Lower lobe of right lung (tissue), 2 donors: ENCODE results near the gene CENPE. TPM values are rescaled to one million over a fixed set of nuclear protein-coding genes. Genes with fewer than 3 reads are reported as not detected.
A peak's percentile ranks its signal among the peaks of the same experiment; 100 is the strongest.

Source experiments
- ATAC-seq, 2 donors: fragments of 200-7000 bp; cut with Tn5 transposase; one replicate each; pipeline ENCODE4 v1.9.1; 2020 to 2022; ENCODE audit warnings: mild to moderate bottlenecking in 2 of 2, moderate library complexity in 2 of 2
- DNase-seq: peaks from one replicate; pipeline ENCODE4 v3.0.0-alpha.2; 2020
- H3K27ac ChIP-seq: fragments of 200-600 bp; one replicate; pipeline ENCODE4 v1.8.0; 2022
- H3K27me3 ChIP-seq: fragments of 200-600 bp; one replicate; pipeline ENCODE4 v1.8.0; 2022; ENCODE audit warnings: low read depth
- H3K36me3 ChIP-seq: fragments of 200-600 bp; one replicate; pipeline ENCODE4 v1.8.0; 2022; ENCODE audit warnings: mild to moderate bottlenecking
- H3K4me1 ChIP-seq: fragments of 200-600 bp; one replicate; pipeline ENCODE4 v1.8.0; 2022
- H3K4me3 ChIP-seq: fragments of 200-600 bp; one replicate; pipeline ENCODE4 v1.8.0; 2022; ENCODE audit warnings: mild to moderate bottlenecking
- H3K9me3 ChIP-seq: fragments of 200-600 bp; one replicate; pipeline ENCODE4 v1.8.0; 2022
- intact Hi-C: fragments of 100-400 bp; cut with DNase I; formaldehyde crosslinking; loops from one replicate; pipeline ENCODE4 v1.11.0; 2022
- total RNA-seq: library from RNA; stranded (reverse); fragmentation: NEBNext Ultra II Directional; extraction: Animal tissue kit (Norgen Biotek cat#: 25700); gene quantifications from one replicate; pipeline ENCODE4 v1.2.1, GENCODE V29; 2021
- TF ChIP-seq, protein P1 (sequence below): fragments of 200-600 bp; IDR thresholded peaks from one replicate; pipeline ENCODE4 v1.8.0; 2022; ENCODE audit warnings: antibody characterized with exemption, mild to moderate bottlenecking
- donor health status: DM: no; HTN: yes; CAD: no; lungs with severe emphysema.

Gene CENPE
- total RNA-seq, 1 donor from 2014 or later, result 3.4 TPM

DNA sequence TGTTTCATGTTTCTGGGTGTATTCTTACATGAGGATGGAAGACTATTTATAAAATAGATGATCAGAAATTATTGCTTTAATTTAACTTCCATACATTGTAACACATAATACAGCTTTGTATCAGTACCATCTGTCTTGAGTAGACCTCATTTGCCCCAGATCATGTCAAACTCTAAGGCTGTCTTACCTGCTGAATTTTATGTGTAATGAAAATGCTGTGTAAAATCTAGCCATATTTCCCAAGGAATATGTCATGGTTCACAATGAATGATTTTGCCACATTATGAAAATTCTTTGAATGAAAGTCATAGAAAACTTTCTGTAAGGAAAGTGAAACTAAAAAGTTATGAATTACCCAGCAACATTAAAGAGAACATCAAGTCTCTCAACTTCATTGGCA, 105.9 kb downstream of the CENPE start:
- Histone ChIP-seq H3K9me3 (no peaks in the 10 kb centered on the region), H3K4me3 (no peak overlapping the region), H3K4me1 (peaks cover 1% of the 10 kb centered on the region), H3K36me3 (peaks cover 62% of the 10 kb centered on the region), H3K27ac (no peak overlapping the region), H3K27me3 (no peaks in the 10 kb centered on the region)
- ATAC-seq (no peak), DNase-seq (no peak)
- intact Hi-C loops, result no loop called here
- TF ChIP-seq, protein P1, sequence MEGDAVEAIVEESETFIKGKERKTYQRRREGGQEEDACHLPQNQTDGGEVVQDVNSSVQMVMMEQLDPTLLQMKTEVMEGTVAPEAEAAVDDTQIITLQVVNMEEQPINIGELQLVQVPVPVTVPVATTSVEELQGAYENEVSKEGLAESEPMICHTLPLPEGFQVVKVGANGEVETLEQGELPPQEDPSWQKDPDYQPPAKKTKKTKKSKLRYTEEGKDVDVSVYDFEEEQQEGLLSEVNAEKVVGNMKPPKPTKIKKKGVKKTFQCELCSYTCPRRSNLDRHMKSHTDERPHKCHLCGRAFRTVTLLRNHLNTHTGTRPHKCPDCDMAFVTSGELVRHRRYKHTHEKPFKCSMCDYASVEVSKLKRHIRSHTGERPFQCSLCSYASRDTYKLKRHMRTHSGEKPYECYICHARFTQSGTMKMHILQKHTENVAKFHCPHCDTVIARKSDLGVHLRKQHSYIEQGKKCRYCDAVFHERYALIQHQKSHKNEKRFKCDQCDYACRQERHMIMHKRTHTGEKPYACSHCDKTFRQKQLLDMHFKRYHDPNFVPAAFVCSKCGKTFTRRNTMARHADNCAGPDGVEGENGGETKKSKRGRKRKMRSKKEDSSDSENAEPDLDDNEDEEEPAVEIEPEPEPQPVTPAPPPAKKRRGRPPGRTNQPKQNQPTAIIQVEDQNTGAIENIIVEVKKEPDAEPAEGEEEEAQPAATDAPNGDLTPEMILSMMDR, result no peak

DNA sequence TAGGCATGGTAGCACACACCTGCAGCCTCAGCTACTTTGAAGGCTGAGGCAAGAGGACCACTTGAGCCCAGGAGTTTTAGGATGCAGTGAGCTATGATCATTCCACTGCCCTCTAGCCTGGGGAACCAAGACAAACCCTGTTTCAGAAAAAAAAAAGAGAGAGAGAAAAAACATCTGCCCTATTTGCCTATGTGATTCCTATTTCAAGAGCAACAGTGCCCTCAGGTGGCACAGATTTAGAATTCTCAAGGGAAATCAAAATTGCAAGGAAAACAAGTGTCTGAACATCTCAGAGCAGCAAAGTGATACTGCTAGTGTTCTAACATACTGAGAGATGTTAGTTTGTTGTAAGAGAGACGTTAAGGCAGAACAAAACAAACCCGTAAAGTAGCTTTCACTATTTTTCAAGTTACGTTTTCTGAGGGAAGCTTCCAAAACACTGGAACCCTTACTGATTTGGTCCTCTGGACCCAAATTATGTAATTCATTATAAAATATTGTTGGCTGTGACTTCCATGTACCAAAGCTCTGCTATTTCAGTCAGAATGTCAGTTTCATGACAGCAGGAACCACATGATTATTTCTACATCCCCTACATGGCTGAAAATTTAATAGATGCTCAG, 106.4 kb downstream of the CENPE start:
- H3K27me3 ChIP-seq, result no peaks in the 10 kb centered on the region
- no peak overlapping the region for H3K27ac ChIP-seq
- DNase-seq, result no peak
- no peaks in the 10 kb centered on the region for H3K9me3 ChIP-seq
- no peaks in the 10 kb centered on the region for H3K4me1 ChIP-seq
- TF ChIP-seq, protein P1, result peak; percentile 53
- intact Hi-C loops, result no loop called here
- H3K4me3 ChIP-seq, result no peak overlapping the region
- H3K36me3 ChIP-seq, result peaks cover 67% of the 10 kb centered on the region
- ATAC-seq, result peak in 1 of 2 donors; percentile 55

- no peak for DNase-seq
- Histone ChIP-seq H3K4me3 (no peak overlapping the region), H3K9me3 (no peaks in the 10 kb centered on the region), H3K4me1 (no peaks in the 10 kb centered on the region), H3K36me3 (peaks cover 86% of the 10 kb centered on the region), H3K27ac (no peak overlapping the region), H3K27me3 (no peaks in the 10 kb centered on the region)
- TF ChIP-seq, protein P1, result no peak
- intact Hi-C loops, result no loop called here
- no peak for ATAC-seq
Measured at GRCh38 chr4:103089481-103089880, 108.7 kb downstream of the CENPE start.

DNA sequence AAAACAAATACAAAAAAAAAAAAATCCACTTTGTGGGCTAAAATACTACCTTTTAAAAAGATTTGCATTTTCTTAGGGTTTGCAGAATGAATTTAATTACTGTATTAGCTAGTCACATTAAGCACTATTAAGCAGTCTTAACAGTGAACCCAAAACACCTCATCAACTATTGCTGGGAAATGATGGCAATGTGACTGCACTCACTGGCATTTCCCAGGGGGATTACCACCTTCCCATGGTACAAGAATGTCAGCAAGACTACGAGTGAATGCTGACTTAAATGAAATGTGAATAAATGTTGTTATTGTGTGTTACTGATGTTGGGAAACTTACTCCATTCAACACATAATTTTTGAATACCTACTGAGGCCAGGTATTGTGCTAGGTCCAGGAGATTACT, 111.6 kb downstream of the CENPE start:
- H3K9me3 ChIP-seq, result no peaks in the 10 kb centered on the region
- H3K36me3 ChIP-seq, result peaks cover 87% of the 10 kb centered on the region
- TF ChIP-seq, protein P1, result no peak
- ATAC-seq (no peak), DNase-seq (no peak)
- H3K4me1 ChIP-seq, result no peaks in the 10 kb centered on the region
- intact Hi-C loops, result no loop called here
- no peak overlapping the region for H3K27ac ChIP-seq
- no peaks in the 10 kb centered on the region for H3K27me3 ChIP-seq
- no peak overlapping the region for H3K4me3 ChIP-seq

- no peaks in the 10 kb centered on the region for H3K27me3 ChIP-seq
- intact Hi-C loops, result no loop called here
- no peaks in the 10 kb centered on the region for H3K9me3 ChIP-seq
- TF ChIP-seq, protein P1, result no peak
- DNase-seq (no peak), ATAC-seq (no peak)
- H3K4me3 ChIP-seq, result no peak overlapping the region
- H3K4me1 ChIP-seq, result no peaks in the 10 kb centered on the region
- peaks cover 87% of the 10 kb centered on the region for H3K36me3 ChIP-seq
- no peak overlapping the region for H3K27ac ChIP-seq
Measured at GRCh38 chr4:103085555-103086196, 112.5 kb downstream of the CENPE start.
